Measurements from ENCODE around the gene CTIF.

CTIF gene

GRCh38 chr18:48777744-48778116, 238.9 kb downstream of the CTIF start:
- TF ChIP-seq TEAD4 (IDR thresholded peaks at IDR 0.05) (no peak), TCF12 (IDR thresholded peaks at IDR 0.05; ENCODE audit: low read depth) (no peak), TAF1 (IDR thresholded peaks at IDR 0.05; ENCODE audit: low read depth) (no peak), ZBTB7A (IDR thresholded peaks at IDR 0.05; ENCODE audit: low read depth) (no peak), CREB1 (IDR thresholded peaks at IDR 0.05; ENCODE audit: low read depth) (no peak), EP300 (IDR thresholded peaks at IDR 0.05; ENCODE audit: borderline replicate concordance) (no peak), REST (IDR thresholded peaks at IDR 0.05; ENCODE audit: low read depth) (no peak), USF1 (IDR thresholded peaks at IDR 0.05) (no peak), FOXM1 (IDR thresholded peaks at IDR 0.05; ENCODE audit: borderline replicate concordance, low read depth) (no peak), NFIC (IDR thresholded peaks at IDR 0.05) (no peak), RAD21 (IDR thresholded peaks at IDR 0.05; ENCODE audit: low read depth) (no peak), CEBPB (IDR thresholded peaks at IDR 0.05) (no peak), YY1 (IDR thresholded peaks at IDR 0.05; ENCODE audit: low read depth) (no peak), EGR1 (IDR thresholded peaks at IDR 0.05) (no peak)
- TF ChIP-seq, protein P1, sequence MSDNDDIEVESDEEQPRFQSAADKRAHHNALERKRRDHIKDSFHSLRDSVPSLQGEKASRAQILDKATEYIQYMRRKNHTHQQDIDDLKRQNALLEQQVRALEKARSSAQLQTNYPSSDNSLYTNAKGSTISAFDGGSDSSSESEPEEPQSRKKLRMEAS (IDR thresholded peaks at IDR 0.05) = no peak

DNA sequence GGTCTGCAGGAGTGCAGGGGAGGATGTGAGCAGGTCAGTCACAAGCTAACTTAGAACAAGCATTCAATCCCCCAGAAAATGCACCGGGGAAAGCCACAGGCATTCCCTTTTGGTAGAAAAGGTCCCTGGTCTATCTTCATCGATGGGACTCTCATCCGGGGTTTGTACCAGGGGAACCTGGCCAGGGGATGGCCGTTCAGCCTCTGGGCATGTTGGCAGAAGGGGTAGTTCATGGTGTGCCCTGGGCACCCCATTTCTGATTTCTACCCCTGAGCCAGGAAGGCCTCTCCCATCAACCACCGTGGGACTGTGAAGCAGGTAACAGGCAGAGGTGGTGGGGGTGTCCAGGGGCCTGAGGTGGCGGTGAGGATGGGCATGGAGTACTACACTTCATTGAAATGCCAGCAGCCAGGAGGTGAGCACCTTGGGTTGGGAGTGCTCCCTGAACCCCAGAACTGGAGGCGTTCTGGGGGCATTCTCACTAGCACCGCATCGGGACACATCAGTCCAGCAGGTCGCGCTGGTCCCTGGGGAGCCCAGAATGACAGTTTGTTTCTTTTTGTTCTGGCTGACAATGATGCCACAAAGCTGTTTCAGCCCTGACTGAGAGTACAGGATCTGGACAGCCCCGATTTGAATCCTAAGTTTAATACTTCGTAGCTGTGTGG, 239.6 kb downstream of the CTIF start:
- TF ChIP-seq EGR1 (IDR thresholded peaks at IDR 0.05) (no peak), TEAD4 (IDR thresholded peaks at IDR 0.05) (no peak), RAD21 (IDR thresholded peaks at IDR 0.05; ENCODE audit: low read depth) (no peak), CREB1 (IDR thresholded peaks at IDR 0.05; ENCODE audit: low read depth) (no peak), YY1 (IDR thresholded peaks at IDR 0.05; ENCODE audit: low read depth) (no peak), NFIC (IDR thresholded peaks at IDR 0.05) (no peak), ZBTB7A (IDR thresholded peaks at IDR 0.05; ENCODE audit: low read depth) (no peak), CEBPB (IDR thresholded peaks at IDR 0.05) (no peak), EP300 (IDR thresholded peaks at IDR 0.05; ENCODE audit: borderline replicate concordance) (no peak), TAF1 (IDR thresholded peaks at IDR 0.05; ENCODE audit: low read depth) (no peak), TCF12 (IDR thresholded peaks at IDR 0.05; ENCODE audit: low read depth) (no peak), USF1 (IDR thresholded peaks at IDR 0.05) (no peak), FOXM1 (IDR thresholded peaks at IDR 0.05; ENCODE audit: borderline replicate concordance, low read depth) (no peak), REST (IDR thresholded peaks at IDR 0.05; ENCODE audit: low read depth) (no peak)
- TF ChIP-seq, protein P1 (IDR thresholded peaks at IDR 0.05) = no peak

- TF ChIP-seq USF1 (IDR thresholded peaks at IDR 0.05) (no peak), TEAD4 (IDR thresholded peaks at IDR 0.05) (no peak), TAF1 (IDR thresholded peaks at IDR 0.05; ENCODE audit: low read depth) (no peak), FOXM1 (IDR thresholded peaks at IDR 0.05; ENCODE audit: borderline replicate concordance, low read depth) (no peak), EGR1 (IDR thresholded peaks at IDR 0.05) (no peak), ZBTB7A (IDR thresholded peaks at IDR 0.05; ENCODE audit: low read depth) (no peak), REST (IDR thresholded peaks at IDR 0.05; ENCODE audit: low read depth) (no peak), CEBPB (IDR thresholded peaks at IDR 0.05) (no peak), CREB1 (IDR thresholded peaks at IDR 0.05; ENCODE audit: low read depth) (no peak)
These were observed 240.6 kb downstream of the CTIF start for GRCh38 chr18:48779462-48779861.
